ENCODE data around the gene SHFL.
A peak's percentile ranks its signal among the peaks of the same experiment; 100 is the strongest.

Gene SHFL

DNA sequence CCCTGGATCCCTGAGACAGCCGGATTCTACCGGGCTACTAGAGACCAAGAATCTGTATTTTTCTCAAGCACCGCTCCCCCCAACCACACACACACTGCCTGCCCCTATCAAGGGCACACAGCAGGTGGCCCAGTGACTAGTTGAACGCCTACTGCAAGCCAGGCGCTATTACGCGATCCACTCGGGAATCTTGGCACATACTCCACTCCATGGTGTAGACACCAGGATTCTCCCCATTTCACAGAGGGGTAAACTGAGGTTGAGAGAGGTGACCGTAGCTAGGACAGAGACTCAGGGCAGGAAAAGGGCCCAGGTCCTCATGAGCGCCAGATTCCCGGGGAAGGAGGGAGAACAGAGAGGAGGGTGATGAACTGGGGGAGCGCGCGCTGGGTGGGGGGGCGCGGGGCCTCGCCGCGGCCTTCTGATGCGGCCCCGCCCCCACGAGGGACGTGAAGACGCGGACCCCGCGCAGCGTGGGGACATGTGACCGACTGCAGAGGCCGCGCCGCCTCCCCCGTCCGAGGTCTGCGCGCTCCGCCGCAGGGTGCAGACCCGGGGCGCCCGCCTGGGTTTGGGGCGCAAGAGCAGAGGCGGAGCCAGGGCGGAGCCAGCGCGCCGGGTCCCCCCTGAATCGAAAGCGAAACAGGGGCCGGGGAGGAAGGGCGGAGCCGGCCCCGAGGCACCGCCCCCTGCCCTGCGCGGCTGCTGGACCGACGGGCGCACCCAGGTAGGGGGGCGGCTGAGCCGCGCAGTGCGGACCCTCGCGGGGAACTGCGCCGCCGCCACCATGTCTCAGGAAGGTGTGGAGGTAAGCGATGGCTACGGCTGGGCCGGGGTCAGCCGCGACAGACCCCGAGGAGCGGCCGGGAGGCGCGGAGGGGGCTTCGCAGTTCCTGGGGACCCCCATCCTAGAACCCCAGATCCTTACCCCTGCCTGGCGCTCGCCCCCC is at the start of gene SHFL:
Gene SHFL (plus strand): TSS at position 677 of the 950 bp plus-strand sequence. CDS start 111 bp downstream, at position 788.
- DNase-seq (ENCODE audit: low spot score): peak; percentile 59

- no peak for DNase-seq (ENCODE audit: low spot score)
Observed at GRCh38 chr19:10036601-10037071, 49.5 kb upstream of the SHFL start.

DNA sequence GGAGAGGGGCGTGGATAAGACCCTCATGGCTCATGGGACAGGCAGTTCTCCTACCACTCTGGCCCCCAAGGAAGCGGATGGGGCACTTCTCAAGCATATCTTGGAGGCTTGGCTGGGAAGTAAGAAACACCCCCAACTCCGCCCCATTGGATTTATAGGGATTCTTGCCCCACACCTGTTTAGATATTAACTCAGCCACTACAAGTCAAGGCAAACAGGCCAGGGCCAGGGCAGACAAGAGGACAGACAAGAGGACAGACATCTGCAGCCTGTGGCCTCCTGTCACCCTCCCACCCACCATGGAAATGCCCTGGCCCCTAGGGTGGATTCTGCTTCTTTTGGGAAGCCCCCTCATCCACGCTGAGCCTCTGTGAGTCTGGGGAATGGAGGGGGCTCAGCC is 48.8 kb upstream of the SHFL start:
- DNase-seq (ENCODE audit: low spot score): no peak

- no peak for DNase-seq (ENCODE audit: low spot score)
Observed at GRCh38 chr19:10037809-10038208, 48.3 kb upstream of the SHFL start.

DNA sequence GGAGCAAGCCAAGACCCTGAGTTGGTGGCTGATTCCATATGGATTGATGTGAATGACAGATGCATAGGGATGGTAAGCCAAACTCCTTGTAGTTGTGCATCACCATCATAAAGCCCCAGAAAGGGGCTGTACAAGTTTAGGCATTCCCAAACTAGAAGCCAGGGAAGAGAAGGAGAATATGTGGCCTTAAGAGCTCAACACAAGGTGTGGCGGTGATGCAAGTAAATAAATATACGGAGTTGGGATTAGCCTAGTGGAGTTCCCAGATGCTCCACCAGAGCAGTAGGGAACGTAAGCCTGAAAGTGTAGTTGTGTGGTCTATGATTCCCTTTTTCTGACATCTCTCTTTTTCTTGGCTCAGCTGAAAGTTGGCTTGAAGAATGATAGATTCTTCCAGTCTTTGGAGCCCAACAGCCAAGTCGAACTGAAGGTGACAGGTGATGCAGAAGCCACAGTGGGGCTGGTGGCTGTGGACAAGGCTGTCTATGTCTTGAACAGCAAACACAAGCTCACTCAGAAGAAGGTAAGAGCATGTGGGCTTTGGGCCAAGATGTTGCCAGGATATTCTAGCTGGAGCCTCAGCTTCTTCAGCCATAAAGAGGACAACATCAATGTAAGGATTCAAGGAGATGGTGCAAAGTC is 42.7 kb upstream of the SHFL start:
- no peak for DNase-seq (ENCODE audit: low spot score)

DNA sequence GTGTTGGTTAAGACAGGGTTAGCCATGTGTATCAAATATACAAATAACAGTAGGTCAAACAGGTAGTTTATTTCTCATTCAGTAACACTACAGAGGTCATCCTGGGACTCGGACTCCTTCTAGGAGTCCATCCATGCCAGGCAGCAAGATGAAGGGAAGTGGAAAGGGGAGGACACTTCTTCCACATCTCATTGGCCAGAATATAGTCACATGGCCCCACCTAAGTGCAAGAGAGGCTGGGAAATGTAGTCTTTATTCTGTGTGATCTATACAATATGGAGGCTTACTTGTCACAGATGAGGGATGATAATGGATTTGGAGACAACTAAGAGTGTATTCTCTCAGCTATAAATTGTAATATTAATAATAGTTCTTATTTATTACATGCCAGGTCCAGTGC is 41.7 kb upstream of the SHFL start:
- no peak for DNase-seq (ENCODE audit: low spot score)

DNA sequence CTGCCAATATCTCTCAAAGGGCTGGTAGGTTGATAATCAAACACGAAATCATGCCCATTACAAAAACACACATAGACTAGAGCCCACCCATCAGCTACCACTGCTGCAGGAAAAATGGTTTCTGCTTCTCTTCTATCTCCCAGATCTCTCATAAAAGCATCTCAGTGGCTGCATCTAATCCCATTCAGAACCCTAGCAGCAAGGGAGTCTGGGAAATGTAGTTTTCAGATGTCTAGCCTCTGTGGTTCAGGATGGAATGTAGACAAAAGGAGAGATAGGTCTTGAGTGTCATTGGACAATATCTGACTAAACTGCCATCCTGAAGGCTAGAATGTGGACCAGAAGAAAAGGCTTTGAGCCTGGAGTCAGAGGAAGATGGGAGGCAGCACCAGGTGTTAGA is 40.7 kb upstream of the SHFL start:
- no peak for DNase-seq (ENCODE audit: low spot score)

DNA sequence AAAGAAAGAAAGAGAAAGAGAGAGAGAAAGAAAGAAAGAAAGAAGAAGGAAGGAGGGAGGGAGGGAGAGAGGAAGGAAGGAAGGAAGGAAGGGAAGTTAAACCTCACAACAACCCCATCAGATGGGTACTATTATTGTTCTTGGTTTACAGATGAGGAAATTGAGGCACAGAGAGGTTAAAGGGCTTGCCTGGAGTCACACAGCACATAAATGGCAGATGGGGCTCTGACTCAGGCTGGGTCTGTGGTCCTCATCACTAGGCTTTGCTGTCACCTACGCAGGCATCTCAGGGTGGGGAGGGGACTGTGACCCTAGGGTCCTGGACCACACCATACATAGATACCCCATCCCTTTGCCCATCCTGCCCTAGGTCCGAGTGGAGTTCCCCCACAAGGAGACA is 36.5 kb upstream of the SHFL start:
- DNase-seq (ENCODE audit: low spot score): no peak

DNA sequence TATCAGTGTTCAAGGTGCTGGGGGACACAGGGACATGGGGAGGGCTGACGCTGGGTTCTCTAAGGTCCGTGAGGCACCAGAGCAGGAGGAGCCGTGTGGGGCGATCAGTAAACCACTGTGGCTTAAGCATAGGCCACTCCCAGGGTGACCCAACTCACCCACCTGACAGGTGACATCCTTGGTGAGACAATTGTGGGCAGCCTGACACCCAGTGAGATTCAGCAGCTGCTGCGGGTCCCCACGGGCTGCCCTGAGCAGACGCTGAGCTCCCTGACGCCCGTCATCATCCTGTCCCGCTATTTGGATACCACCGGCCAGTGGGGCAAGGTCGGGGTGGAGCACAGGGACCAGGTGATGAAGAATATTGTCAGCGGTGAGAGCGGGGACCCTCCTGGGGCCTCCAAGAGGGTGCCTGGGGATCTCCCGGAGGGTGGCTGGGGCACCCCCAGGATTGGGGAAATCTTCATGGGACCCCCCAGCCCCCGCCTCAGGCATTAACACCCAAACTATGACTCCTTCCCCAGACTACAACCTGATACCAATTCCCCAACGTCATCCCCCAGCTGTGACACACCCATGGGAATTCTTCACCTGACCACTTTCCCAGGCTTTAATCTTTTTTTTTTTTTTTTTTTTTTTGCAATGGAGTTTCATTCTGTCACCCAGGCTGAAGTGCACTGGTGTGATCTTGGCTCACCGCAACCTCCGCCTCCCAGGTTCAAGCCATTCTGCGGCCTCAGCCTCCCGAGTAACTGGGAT is 33.3 kb upstream of the SHFL start:
- no peak for DNase-seq (ENCODE audit: low spot score)

GRCh38 chr19:10061717-10062310 is 24.3 kb upstream of the SHFL start:
- no peak for DNase-seq (ENCODE audit: low spot score)

GRCh38 chr19:10068205-10068604 is 17.9 kb upstream of the SHFL start:
- no peak for DNase-seq (ENCODE audit: low spot score)

- no peak for DNase-seq (ENCODE audit: low spot score)
Observed at GRCh38 chr19:10069046-10069445, 17.1 kb upstream of the SHFL start.

- DNase-seq (ENCODE audit: low spot score): no peak
Observed at GRCh38 chr19:10070730-10071446, 15.2 kb upstream of the SHFL start.

- no peak for DNase-seq (ENCODE audit: low spot score)
Observed at GRCh38 chr19:10074153-10074552, 12.0 kb upstream of the SHFL start.

GRCh38 chr19:10076535-10076934 is 9.6 kb upstream of the SHFL start:
- DNase-seq (ENCODE audit: low spot score): no peak

- DNase-seq (ENCODE audit: low spot score): no peak
Observed at GRCh38 chr19:10078329-10078728, 7.8 kb upstream of the SHFL start.

DNA sequence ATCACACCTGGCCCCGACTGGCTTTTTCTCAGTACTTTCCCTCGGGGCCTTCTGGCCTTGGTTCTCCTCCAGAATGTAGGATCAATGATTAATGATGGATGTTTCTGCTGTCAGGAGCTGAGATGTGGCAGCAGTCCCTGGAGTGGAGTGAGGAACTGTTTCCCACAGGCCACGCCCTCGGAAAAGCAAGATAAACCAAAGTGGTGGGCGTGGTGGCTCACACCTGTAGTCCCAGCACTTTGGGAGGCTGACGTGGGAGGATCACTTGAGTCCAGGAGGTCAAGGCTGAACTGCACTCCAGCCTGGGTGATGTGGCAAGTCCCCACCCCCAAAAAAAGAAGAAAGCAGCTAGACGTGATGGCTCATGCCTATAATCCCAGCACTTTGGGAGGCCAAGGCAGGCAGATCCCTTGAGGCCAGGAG is 7.1 kb upstream of the SHFL start:
- DNase-seq (ENCODE audit: low spot score): no peak

- no peak for DNase-seq (ENCODE audit: low spot score)
Observed at GRCh38 chr19:10083911-10084310, 2.2 kb upstream of the SHFL start.

DNA sequence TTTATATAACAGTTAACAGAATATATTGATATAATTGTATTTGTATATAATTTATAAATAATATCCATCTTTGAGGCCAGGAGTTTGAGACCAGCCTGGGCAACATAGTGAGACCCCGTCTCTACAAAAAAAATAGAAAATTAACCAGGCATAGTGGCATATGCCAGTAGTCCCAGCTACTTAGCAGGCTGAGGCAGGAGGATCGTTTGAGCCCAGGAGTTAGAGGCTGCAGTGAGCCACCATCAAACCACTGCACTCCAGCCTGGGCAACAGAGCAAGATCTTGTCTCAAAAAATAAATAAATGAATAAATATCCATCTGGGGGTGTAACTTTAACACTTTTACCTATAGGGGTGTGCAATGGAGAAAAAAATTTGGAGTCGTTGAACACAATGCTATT is 1.3 kb upstream of the SHFL start:
- DNase-seq (ENCODE audit: low spot score): no peak

DNA sequence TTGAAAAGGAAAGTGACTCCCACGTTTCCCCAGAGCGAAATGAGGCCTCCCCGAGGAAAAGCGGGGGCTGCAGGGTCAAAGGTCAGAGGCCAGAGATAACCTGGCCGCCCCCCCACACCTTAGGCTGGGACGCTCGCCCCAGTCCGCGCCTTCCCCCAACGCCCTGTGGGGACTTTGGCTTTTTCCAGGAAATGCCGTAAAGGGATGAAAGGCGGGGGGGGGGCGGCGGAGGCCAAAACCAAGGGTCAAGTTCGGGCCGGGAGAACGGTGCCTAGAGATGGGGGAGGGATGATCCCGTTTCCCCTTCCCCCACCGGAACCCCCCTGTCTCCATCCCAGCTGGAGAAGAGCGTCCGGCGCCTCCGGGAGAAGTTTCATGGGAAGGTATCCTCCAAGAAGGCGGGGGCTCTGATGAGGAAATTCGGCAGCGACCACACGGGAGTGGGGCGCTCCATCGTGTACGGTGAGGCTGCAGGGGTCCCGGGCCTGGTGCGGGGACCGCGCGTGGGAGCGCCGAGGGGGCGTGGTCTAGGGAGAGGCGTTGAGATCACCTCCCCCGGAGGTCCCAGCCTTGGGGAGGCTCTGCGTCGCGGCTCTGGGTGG is 575 bp downstream of the SHFL start:
- no peak for DNase-seq (ENCODE audit: low spot score)

Measured in globus pallidus (tissue), 1 donor.